HEK293 (cell line): Measurements from ENCODE around the gene MED20.

Experiments
- AEBP2 ChIP-seq: fragments of 450-650 bp; formaldehyde crosslinking; IDR thresholded peaks from 2 replicates; pipeline ENCODE4 v1.5.1; 2016; ENCODE audit warnings: missing biosample characterization, missing genetic modification characterization, borderline replicate concordance
- CTCF ChIP-seq: fragments of 450-650 bp; formaldehyde crosslinking; IDR thresholded peaks from 2 replicates; pipeline ENCODE4 v1.5.1; 2016; ENCODE audit warnings: missing biosample characterization, missing genetic modification characterization
- GLI2 ChIP-seq: fragments of 450-650 bp; formaldehyde crosslinking; IDR thresholded peaks from 2 replicates; pipeline ENCODE4; 2017; ENCODE audit warnings: missing biosample characterization, missing genetic modification characterization, low read depth, borderline replicate concordance
- GLIS1 ChIP-seq: fragments of 450-650 bp; formaldehyde crosslinking; IDR thresholded peaks from 2 replicates; pipeline ENCODE4 v1.5.1; 2016; ENCODE audit warnings: missing biosample characterization, missing genetic modification characterization
- KLF16 ChIP-seq: fragments of 450-650 bp; formaldehyde crosslinking; IDR thresholded peaks from 2 replicates; pipeline ENCODE4 v1.5.1; 2017; ENCODE audit warnings: missing biosample characterization, missing genetic modification characterization
- MYNN ChIP-seq: fragments of 450-650 bp; formaldehyde crosslinking; IDR thresholded peaks from 2 replicates; pipeline ENCODE4 v1.5.1; 2016; ENCODE audit warnings: missing biosample characterization, missing genetic modification characterization, borderline replicate concordance
- OVOL3 ChIP-seq: fragments of 450-650 bp; formaldehyde crosslinking; IDR thresholded peaks from 2 replicates; pipeline ENCODE4 v1.5.1; 2016; ENCODE audit warnings: missing biosample characterization, missing genetic modification characterization
- PRDM1 ChIP-seq: fragments of 450-650 bp; formaldehyde crosslinking; IDR thresholded peaks from 2 replicates; pipeline ENCODE4; 2016; ENCODE audit warnings: missing biosample characterization, missing genetic modification characterization
- TSHZ1 ChIP-seq: fragments of 450-650 bp; formaldehyde crosslinking; IDR thresholded peaks from 2 replicates; pipeline ENCODE4 v1.5.1; 2016; ENCODE audit warnings: missing biosample characterization, missing genetic modification characterization, borderline replicate concordance
- WT1 ChIP-seq: fragments of 450-650 bp; formaldehyde crosslinking; IDR thresholded peaks from 2 replicates; pipeline ENCODE4 v1.5.1; 2016; ENCODE audit warnings: missing biosample characterization, missing genetic modification characterization
- YY2 ChIP-seq: fragments of 450-650 bp; formaldehyde crosslinking; IDR thresholded peaks from 2 replicates; pipeline ENCODE4 v1.5.1; 2016; ENCODE audit warnings: missing biosample characterization, missing genetic modification characterization
- ZBTB26 ChIP-seq: fragments of 450-650 bp; formaldehyde crosslinking; optimal IDR thresholded peaks from 2 replicates; pipeline ENCODE3; 2016; ENCODE audit warnings: missing biosample characterization, mild to moderate bottlenecking, missing genetic modification characterization
- ZFP3 ChIP-seq: fragments of 450-650 bp; formaldehyde crosslinking; IDR thresholded peaks from 2 replicates; pipeline ENCODE4 v1.5.1; 2016; ENCODE audit warnings: low read depth, missing biosample characterization, missing genetic modification characterization
- ZIC2 ChIP-seq: fragments of 450-650 bp; formaldehyde crosslinking; IDR thresholded peaks from 2 replicates; pipeline ENCODE4 v1.5.1; 2016; ENCODE audit warnings: missing biosample characterization, missing genetic modification characterization
- ZNF114 ChIP-seq: fragments of 450-650 bp; formaldehyde crosslinking; IDR thresholded peaks from 2 replicates; pipeline ENCODE4 v1.5.0; 2017; ENCODE audit warnings: missing biosample characterization, missing genetic modification characterization
- ZNF133 ChIP-seq: fragments of 450-650 bp; formaldehyde crosslinking; IDR thresholded peaks from 2 replicates; pipeline ENCODE4 v1.5.1; 2016; ENCODE audit warnings: missing biosample characterization, missing genetic modification characterization
- ZNF138 ChIP-seq: fragments of 450-650 bp; formaldehyde crosslinking; IDR thresholded peaks from 2 replicates; pipeline ENCODE4 v1.5.1; 2016; ENCODE audit warnings: missing biosample characterization, missing genetic modification characterization, borderline replicate concordance
- ZNF169 ChIP-seq: fragments of 450-650 bp; formaldehyde crosslinking; IDR thresholded peaks from 2 replicates; pipeline ENCODE4 v1.5.1; 2016; ENCODE audit warnings: missing biosample characterization, missing genetic modification characterization
- ZNF19 ChIP-seq: fragments of 450-650 bp; formaldehyde crosslinking; IDR thresholded peaks from 2 replicates; pipeline ENCODE4; 2016; ENCODE audit warnings: missing biosample characterization, missing genetic modification characterization, low read depth
- ZNF274 ChIP-seq, 2 experiments: fragments of 200-500 bp in 1 of 2; fragments of 450-650 bp in 1 of 2; sonication (Bioruptor generic) in 1 of 2; formaldehyde crosslinking in 1 of 2; IDR thresholded peaks; 2 replicates each; pipeline versions ENCODE4 v1.5.1 to v1.6.1; 2014 to 2016; ENCODE audit warnings: borderline replicate concordance in 1 of 2, inconsistent platforms in 1 of 2, low read length in 1 of 2, missing biosample characterization in 1 of 2, missing genetic modification characterization in 1 of 2
- ZNF302 ChIP-seq: fragments of 450-650 bp; formaldehyde crosslinking; IDR thresholded peaks from 2 replicates; pipeline ENCODE4 v1.5.1; 2016; ENCODE audit warnings: missing biosample characterization, missing genetic modification characterization, low read depth
- ZNF37A ChIP-seq: fragments of 450-650 bp; IDR thresholded peaks from 2 replicates; pipeline ENCODE4 v1.5.1; 2018; ENCODE audit warnings: missing biosample characterization, missing genetic modification characterization
- ZNF433 ChIP-seq: fragments of 450-650 bp; formaldehyde crosslinking; IDR thresholded peaks from 2 replicates; pipeline ENCODE4 v1.5.1; 2016; ENCODE audit warnings: missing biosample characterization, missing genetic modification characterization, low read depth
- ZNF501 ChIP-seq: fragments of 450-650 bp; formaldehyde crosslinking; IDR thresholded peaks from 2 replicates; pipeline ENCODE4 v1.5.1; 2016; ENCODE audit warnings: missing biosample characterization, missing genetic modification characterization
- ZNF521 ChIP-seq: fragments of 450-650 bp; formaldehyde crosslinking; IDR thresholded peaks from 2 replicates; pipeline ENCODE4 v1.5.1; 2017; ENCODE audit warnings: missing biosample characterization, mild to moderate bottlenecking, missing genetic modification characterization
- ZNF548 ChIP-seq: fragments of 450-650 bp; formaldehyde crosslinking; IDR thresholded peaks from 2 replicates; pipeline ENCODE4 v1.5.1; 2016; ENCODE audit warnings: missing biosample characterization, missing genetic modification characterization
- ZNF549 ChIP-seq: fragments of 450-650 bp; IDR thresholded peaks from 2 replicates; pipeline ENCODE4 v1.5.1; 2018; ENCODE audit warnings: missing biosample characterization, missing genetic modification characterization, mild to moderate bottlenecking, inconsistent platforms, moderate library complexity
- ZNF561 ChIP-seq: fragments of 450-650 bp; IDR thresholded peaks from 2 replicates; pipeline ENCODE4 v1.5.1; 2018; ENCODE audit warnings: missing biosample characterization, missing genetic modification characterization, borderline replicate concordance
- ZNF76 ChIP-seq: fragments of 450-650 bp; formaldehyde crosslinking; IDR thresholded peaks from 2 replicates; pipeline ENCODE4; 2016; ENCODE audit warnings: low read depth, missing biosample characterization, missing genetic modification characterization, borderline replicate concordance
- ZNF843 ChIP-seq: fragments of 450-650 bp; formaldehyde crosslinking; IDR thresholded peaks from 2 replicates; pipeline ENCODE4 v1.5.1; 2016; ENCODE audit warnings: missing biosample characterization, missing genetic modification characterization
- ZSCAN5A ChIP-seq: fragments of 450-650 bp; formaldehyde crosslinking; IDR thresholded peaks from 2 replicates; pipeline ENCODE4 v1.5.1; 2016; ENCODE audit warnings: missing biosample characterization, missing genetic modification characterization

MED20 gene

GRCh38 chr6:41920921-41921711 is at the start of gene MED20, which contains the start of gene BYSL (continued):
- peak; percentile 73 for TF ChIP-seq GLIS1 (tag by site-specific recombination)
- no peak for TF ChIP-seq ZBTB26 (tag by site-specific recombination)
- no peak for TF ChIP-seq ZNF843
- TF ChIP-seq ZNF138, result no peak
- TF ChIP-seq ZNF549 (tag by site-specific recombination), result no peak
- TF ChIP-seq ZNF37A (tag by site-specific recombination), result no peak
- TF ChIP-seq ZNF302, result no peak
- TF ChIP-seq MYNN (tag by site-specific recombination), result no peak
- TF ChIP-seq AEBP2 (tag by site-specific recombination), result no peak
- TF ChIP-seq ZNF521 (tag by site-specific recombination), result no peak
- no peak for TF ChIP-seq PRDM1 (tag by site-specific recombination)
- peak; percentile 54; the same call in 1 of the 2 replicates for TF ChIP-seq WT1 (tag by site-specific recombination)
- TF ChIP-seq ZNF76 (tag by site-specific recombination), result 0 out of 2 replicates have a peak, but pooled peaks have one; percentile 27
- TF ChIP-seq ZNF19 (tag by site-specific recombination), result no peak
- TF ChIP-seq ZNF133 (tag by site-specific recombination), result no peak
- no peak for TF ChIP-seq GLI2 (tag by site-specific recombination)
- no peak for TF ChIP-seq ZFP3 (tag by site-specific recombination)
- TF ChIP-seq ZNF433 (tag by site-specific recombination), result no peak
- TF ChIP-seq CTCF (tag by site-specific recombination), result peak; percentile 97
- peak; percentile 93 for TF ChIP-seq ZNF561 (tag by site-specific recombination)
- TF ChIP-seq TSHZ1 (tag by site-specific recombination), result no peak
- TF ChIP-seq YY2, result no peak
- TF ChIP-seq KLF16 (tag by site-specific recombination), result peak; percentile 97
- no peak for TF ChIP-seq ZNF114 (tag by site-specific recombination)
- TF ChIP-seq ZSCAN5A, result no peak
- no peak for TF ChIP-seq ZNF548 (tag by site-specific recombination)
- TF ChIP-seq ZNF169 (tag by site-specific recombination), result no peak
- peak; percentile 89; the same call in 1 of the 2 replicates for TF ChIP-seq ZNF501
- no peak for TF ChIP-seq OVOL3
- TF ChIP-seq ZNF274 (IDR thresholded peaks at IDR 0.05; ENCODE audit: low read length), result no peak
- no peak for TF ChIP-seq ZNF274 (tag by site-specific recombination; IDR thresholded peaks at IDR 0.05; ENCODE audit: borderline replicate concordance)
- TF ChIP-seq ZIC2, result peak; percentile 79
